Vagina (tissue), 2 donors: Measurements from ENCODE around the gene FBXL7. TPM values are rescaled to one million over a fixed set of nuclear protein-coding genes. Genes with fewer than 3 reads are reported as not detected.

Source experiments
- DNase-seq, 2 donors: peaks; one replicate each; pipeline ENCODE4 v3.0.0-alpha.2; 2017; ENCODE audit errors: extremely low spot score in 2 of 2
- H3K27ac ChIP-seq: fragments of 200-600 bp; sonication (generic); one replicate; pipeline ENCODE4 v1.5.1; 2019
- H3K27me3 ChIP-seq: fragments of 200-600 bp; sonication (generic); one replicate; pipeline ENCODE4 v1.5.1; 2019
- H3K36me3 ChIP-seq, 2 donors: fragments of 200-600 bp; sonication (generic); one replicate each; pipeline ENCODE4 v1.5.1; 2017 to 2019
- H3K4me1 ChIP-seq: fragments of 200-600 bp; sonication (generic); one replicate; pipeline ENCODE4 v1.5.1; 2019
- H3K4me3 ChIP-seq, 2 donors: fragments of 200-600 bp; sonication (generic); 1 replicate in 1 of 2; 2 replicates in 1 of 2; pipeline ENCODE4 v1.5.1; 2016 to 2019
- H3K9me3 ChIP-seq: fragments of 200-600 bp; sonication (generic); one replicate; pipeline ENCODE4 v1.5.1; 2019
- POLR2A ChIP-seq, 2 donors: fragments of 450-650 bp; IDR thresholded peaks; one replicate each; pipeline ENCODE4 v1.6.1; 2017; ENCODE audit warnings: antibody characterized with exemption in 2 of 2, mild to moderate bottlenecking in 2 of 2, moderate library complexity in 2 of 2
- POLR2AphosphoS5 ChIP-seq, 2 donors: sonication (generic); formaldehyde crosslinking; IDR thresholded peaks; one replicate each; pipeline ENCODE4 v1.9.0; 2017; ENCODE audit warnings: antibody characterized with exemption in 2 of 2, mild to moderate bottlenecking in 2 of 2, low read depth in 1 of 2; ENCODE audit not compliant: insufficient read depth in 1 of 2
- intact Hi-C: fragments of 100-400 bp; cut with DNase I; formaldehyde crosslinking; loops from one replicate; pipeline ENCODE4 v1.15.1; 2023
- total RNA-seq: library from RNA; depleted of rRNA; stranded (reverse); fragments of >200 nt; gene quantifications from one replicate; pipeline ENCODE4 v1.2.3, GENCODE V29; 2016
- TF ChIP-seq, protein P1 (sequence below), 3 experiments: fragments of 450-650 bp in 2 of 3; fragments of 200-600 bp in 1 of 3; sonication (generic) in 1 of 3; IDR thresholded peaks; one replicate each; pipeline ENCODE4 v1.5.1; 2017 to 2019; ENCODE audit warnings: antibody characterized with exemption in 3 of 3, mild to moderate bottlenecking in 2 of 3, moderate library complexity in 2 of 3

Gene FBXL7
- total RNA-seq, 1 donor from 2014 or later: 21.1 TPM

DNA sequence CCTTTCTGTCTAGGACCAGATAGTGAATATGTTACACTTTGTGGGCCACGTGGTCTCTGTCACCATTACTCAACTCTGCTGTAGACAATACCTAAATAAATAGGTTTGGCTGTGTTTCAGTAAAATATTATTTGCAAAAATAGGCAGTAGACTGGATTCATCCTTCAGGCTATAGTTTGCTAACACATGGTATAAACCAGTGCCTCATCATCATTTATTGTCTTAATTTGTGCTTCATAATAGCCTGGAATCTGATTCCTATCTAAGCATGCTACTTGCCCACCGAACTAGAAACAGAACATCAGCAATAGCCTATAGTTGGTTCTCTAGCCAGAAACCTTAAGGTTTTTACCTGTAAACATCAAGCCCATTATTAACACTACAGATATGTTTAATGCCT lies 215.6 kb downstream of the FBXL7 start:
- TF ChIP-seq POLR2A (IDR thresholded peaks at IDR 0.05): no peak
- TF ChIP-seq POLR2AphosphoS5 (IDR thresholded peaks at IDR 0.05; ENCODE audit: insufficient read depth in 1 of 2, low read depth in 1 of 2): no peak
- TF ChIP-seq, protein P1, sequence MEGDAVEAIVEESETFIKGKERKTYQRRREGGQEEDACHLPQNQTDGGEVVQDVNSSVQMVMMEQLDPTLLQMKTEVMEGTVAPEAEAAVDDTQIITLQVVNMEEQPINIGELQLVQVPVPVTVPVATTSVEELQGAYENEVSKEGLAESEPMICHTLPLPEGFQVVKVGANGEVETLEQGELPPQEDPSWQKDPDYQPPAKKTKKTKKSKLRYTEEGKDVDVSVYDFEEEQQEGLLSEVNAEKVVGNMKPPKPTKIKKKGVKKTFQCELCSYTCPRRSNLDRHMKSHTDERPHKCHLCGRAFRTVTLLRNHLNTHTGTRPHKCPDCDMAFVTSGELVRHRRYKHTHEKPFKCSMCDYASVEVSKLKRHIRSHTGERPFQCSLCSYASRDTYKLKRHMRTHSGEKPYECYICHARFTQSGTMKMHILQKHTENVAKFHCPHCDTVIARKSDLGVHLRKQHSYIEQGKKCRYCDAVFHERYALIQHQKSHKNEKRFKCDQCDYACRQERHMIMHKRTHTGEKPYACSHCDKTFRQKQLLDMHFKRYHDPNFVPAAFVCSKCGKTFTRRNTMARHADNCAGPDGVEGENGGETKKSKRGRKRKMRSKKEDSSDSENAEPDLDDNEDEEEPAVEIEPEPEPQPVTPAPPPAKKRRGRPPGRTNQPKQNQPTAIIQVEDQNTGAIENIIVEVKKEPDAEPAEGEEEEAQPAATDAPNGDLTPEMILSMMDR (IDR thresholded peaks at IDR 0.05): no peak
- H3K36me3 ChIP-seq: no peaks in the 10 kb centered on the region
- H3K4me3 ChIP-seq: no peak overlapping the region
- DNase-seq: no peak
- no peaks in the 10 kb centered on the region for H3K9me3 ChIP-seq
- intact Hi-C loops: no loop called here
- no peak overlapping the region for H3K27ac ChIP-seq
- peaks cover 14% of the 10 kb centered on the region for H3K4me1 ChIP-seq
- H3K27me3 ChIP-seq: no peaks in the 10 kb centered on the region

DNA sequence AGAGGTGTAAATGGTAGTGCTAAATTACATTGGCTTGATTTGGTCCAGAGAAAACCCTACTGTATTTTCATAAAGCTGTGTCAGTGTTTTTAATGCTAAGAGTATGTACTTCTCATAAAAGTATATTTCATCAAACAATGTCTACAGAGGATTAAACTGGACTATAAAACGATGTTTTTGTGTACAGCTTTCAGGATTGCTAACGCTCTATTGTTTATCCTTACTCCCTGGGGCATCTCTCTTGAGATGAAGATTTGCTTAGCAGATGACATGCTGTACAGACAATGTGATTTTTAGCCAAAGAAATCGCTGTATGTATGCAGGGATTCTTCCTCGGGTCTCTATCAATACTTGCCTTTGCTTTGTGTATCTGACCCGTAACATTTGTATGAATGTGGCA lies 216.0 kb downstream of the FBXL7 start:
- Histone ChIP-seq H3K36me3 (no peaks in the 10 kb centered on the region), H3K27me3 (no peaks in the 10 kb centered on the region), H3K4me1 (peaks cover 14% of the 10 kb centered on the region), H3K4me3 (no peak overlapping the region), H3K27ac (no peak overlapping the region), H3K9me3 (no peaks in the 10 kb centered on the region)
- TF ChIP-seq, protein P1 (IDR thresholded peaks at IDR 0.05): no peak
- no peak for TF ChIP-seq POLR2AphosphoS5 (IDR thresholded peaks at IDR 0.05; ENCODE audit: insufficient read depth in 1 of 2, low read depth in 1 of 2)
- no peak for TF ChIP-seq POLR2A (IDR thresholded peaks at IDR 0.05)
- DNase-seq: no peak
- intact Hi-C loops: no loop called here

DNA sequence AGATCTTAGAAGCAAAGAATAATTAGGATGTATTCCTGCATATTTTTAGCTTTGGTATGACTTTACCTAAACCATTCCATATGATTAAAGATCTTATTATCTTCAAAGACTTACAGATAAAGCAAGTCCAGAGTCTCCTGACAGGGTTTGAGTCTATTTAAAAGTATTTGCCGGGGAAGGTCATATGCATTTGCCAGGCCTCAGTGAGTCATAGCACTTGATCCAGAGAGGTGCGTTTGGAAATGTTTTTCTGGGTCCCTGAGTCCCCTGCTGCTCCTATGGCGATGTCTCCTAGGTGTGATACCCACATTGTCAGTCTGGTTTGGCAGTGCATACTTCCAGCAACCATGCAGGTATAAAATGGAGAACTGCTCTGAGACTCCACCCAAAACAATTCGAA lies 217.0 kb downstream of the FBXL7 start:
- Histone ChIP-seq H3K4me3 (no peak overlapping the region), H3K36me3 (no peaks in the 10 kb centered on the region), H3K27me3 (no peaks in the 10 kb centered on the region), H3K4me1 (peaks cover 14% of the 10 kb centered on the region), H3K27ac (no peak overlapping the region), H3K9me3 (no peaks in the 10 kb centered on the region)
- no peak for TF ChIP-seq POLR2AphosphoS5 (IDR thresholded peaks at IDR 0.05; ENCODE audit: insufficient read depth in 1 of 2, low read depth in 1 of 2)
- no peak for TF ChIP-seq POLR2A (IDR thresholded peaks at IDR 0.05)
- TF ChIP-seq, protein P1 (IDR thresholded peaks at IDR 0.05): no peak
- intact Hi-C loops: no loop called here
- DNase-seq: no peak

DNA sequence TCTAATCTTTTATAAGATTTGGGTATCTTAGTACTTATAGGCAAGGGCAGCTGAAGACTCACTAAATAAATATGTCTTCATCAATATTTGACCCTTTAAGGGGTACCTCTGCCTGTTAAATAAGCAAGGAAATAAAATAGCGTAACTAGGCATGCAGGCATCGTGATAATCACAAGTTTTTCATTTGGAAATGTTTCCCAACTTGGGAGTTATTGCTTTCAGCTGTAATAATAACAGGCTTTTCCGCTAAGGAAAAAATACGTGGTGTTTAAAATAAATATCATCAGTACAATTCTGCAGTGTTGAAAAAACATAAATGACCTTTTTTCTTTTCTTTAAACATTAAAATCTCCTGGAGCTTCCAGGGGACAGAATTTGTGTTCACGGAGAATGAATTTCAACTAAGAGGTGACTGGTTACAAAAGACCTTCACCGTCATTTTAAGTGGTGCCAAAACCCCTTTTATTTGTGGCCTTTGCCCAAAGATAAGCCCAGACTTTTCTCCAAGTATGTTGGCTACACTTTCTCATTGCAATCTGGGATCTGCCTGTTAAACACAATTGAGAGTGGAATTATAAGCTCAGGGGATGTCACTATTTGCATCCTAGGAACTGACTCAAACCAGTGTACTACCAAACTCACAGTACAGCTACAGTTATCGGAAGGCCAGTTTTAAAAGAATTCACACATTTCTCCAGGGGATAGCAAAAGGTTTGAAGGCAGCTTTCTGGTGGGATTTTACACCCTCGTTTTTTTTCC lies 218.6 kb downstream of the FBXL7 start:
- no peak for DNase-seq
- H3K27me3 ChIP-seq: no peaks in the 10 kb centered on the region
- intact Hi-C loops: no loop called here
- H3K36me3 ChIP-seq: no peaks in the 10 kb centered on the region
- TF ChIP-seq POLR2AphosphoS5 (IDR thresholded peaks at IDR 0.05; ENCODE audit: insufficient read depth in 1 of 2, low read depth in 1 of 2): no peak
- TF ChIP-seq, protein P1 (IDR thresholded peaks at IDR 0.05): no peak
- TF ChIP-seq POLR2A (IDR thresholded peaks at IDR 0.05): no peak
- no peak overlapping the region for H3K4me3 ChIP-seq
- H3K4me1 ChIP-seq: peaks cover 14% of the 10 kb centered on the region
- H3K27ac ChIP-seq: no peak overlapping the region
- H3K9me3 ChIP-seq: no peaks in the 10 kb centered on the region

DNA sequence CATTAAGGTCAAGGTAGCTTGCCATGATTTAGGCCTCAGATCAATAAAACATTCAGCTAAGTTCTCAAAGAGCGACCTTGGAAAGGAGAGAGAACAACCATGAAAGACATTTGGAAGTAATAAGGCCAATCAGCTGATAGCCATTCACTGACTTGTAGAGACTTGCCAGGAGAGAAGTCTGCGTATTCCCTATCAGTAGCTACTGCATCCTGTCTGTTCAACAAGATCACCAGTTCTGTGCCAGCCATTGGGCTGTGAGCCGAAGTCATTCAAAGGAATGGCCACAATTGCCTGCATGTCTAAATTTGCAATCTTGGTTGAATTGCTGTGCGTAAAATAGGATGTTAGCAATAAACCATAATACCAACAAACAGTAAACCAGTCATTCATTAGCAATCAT lies 219.8 kb downstream of the FBXL7 start:
- peaks cover 7% of the 10 kb centered on the region for H3K9me3 ChIP-seq
- TF ChIP-seq POLR2AphosphoS5 (IDR thresholded peaks at IDR 0.05; ENCODE audit: insufficient read depth in 1 of 2, low read depth in 1 of 2): no peak
- no peak for TF ChIP-seq POLR2A (IDR thresholded peaks at IDR 0.05)
- TF ChIP-seq, protein P1 (IDR thresholded peaks at IDR 0.05): no peak
- no peak overlapping the region for H3K4me3 ChIP-seq
- H3K27me3 ChIP-seq: no peaks in the 10 kb centered on the region
- intact Hi-C loops: no loop called here
- peaks cover 14% of the 10 kb centered on the region for H3K4me1 ChIP-seq
- no peak for DNase-seq
- no peak overlapping the region for H3K27ac ChIP-seq
- H3K36me3 ChIP-seq: no peaks in the 10 kb centered on the region
